K562 treated with DMSO at 1 percent for 48 hours (cell line): ENCODE measurements around the gene BAAT. TPM values are rescaled to one million over a fixed set of nuclear protein-coding genes. Genes with fewer than 3 reads are reported as not detected.

Experiments
- total RNA-seq: library from RNA; unstranded; fragments of 300-600 nt; gene quantifications from 2 replicates; pipeline ENCODE4 v1.2.3, GENCODE V29; 2022; ENCODE audit warnings: low replicate concordance; ENCODE audit errors: extremely low read depth

The BAAT gene
- total RNA-seq, result not detected in 2 replicates

DNA sequence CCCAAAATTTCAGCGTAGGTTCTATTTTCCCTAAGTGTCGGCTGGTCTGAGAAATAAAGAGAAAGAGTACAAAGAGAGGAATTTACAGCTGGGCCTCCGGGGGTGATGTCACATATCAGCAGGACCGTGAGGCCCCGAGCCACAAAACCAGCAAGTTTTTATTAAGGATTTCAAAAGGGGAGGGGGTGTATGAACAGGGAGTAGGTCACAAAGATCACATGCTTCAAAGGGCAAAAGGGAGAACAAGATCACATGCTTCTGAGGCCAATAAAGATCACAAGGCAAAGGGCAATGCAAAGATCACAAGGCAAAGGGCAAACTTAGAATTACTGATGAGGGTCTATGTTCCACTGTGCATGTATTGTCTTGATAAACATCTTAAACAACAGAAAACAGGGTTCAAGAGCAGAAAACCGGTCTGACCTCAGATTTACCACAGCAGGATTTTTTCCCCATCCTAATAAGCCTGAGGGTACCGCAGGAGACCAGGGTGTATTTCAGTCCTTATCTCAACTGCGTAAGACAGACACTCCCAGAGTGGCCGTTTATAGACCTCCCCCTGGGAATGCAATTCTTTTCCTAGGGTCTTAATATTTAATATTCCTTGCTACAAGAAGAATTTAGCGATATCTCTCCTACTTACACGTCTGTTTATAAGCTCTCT is at the start of gene BAAT:
BAAT (minus strand) TSS at position 134 of the 664 bp plus-strand sequence. CDS start 13,602 bp downstream, outside the sequence.

DNA sequence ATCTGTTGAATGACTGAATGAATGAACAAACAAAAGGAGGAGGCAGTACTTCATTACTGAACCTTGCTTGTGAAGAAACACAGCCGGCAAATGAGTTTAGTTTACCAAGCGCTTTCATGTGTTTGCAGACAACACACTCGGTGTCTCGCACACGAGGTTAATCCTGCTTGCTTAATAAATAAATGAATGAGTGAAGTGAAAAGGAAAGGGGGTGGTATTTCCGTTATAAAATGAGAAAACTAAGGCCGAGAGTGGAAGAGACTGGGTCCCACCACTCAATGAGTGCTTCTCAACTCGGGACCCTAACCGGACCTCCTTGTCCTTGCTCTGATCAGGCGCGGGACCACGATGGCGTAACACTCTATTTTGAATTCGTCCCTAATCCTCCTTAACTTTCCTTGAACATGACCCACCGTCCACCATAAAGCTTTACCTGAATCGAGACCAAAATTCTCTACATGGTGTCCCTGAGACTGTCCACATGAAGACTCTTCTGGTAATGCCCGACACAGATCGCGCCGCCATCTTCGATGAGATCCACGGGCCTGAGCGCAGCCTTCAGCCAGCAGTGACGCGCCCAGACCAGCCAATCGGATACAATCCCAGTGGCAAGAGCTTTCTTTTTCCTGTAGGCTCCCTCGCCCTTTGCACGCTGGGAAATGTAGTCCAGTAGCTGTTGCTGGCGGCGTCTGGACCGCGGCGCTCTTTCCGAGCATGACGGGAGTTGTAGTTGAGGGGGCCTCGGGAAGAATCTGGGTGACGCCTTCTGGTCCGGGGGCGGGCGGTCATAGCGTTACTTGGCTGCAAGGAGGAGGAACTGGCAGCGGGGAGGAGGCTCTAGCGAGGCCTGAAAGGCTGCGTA is 13.5 kb upstream of the BAAT start, which contains the start of the genes MRPL50 and ZNF189:
MRPL50 (minus strand) TSS at position 551 of the 862 bp plus-strand sequence; CDS start at position 525, 26 bp downstream.
ZNF189 (plus strand) TSS at position 784 of the 862 bp plus-strand sequence. CDS start 306 bp downstream, outside the sequence.

Other genes with a start within 250 kb of the BAAT start
- not detected in 2 replicates for gene MRPL50, start 13.6 kb upstream of the BAAT start, total RNA-seq
- not detected in 2 replicates for gene ZNF189, start 13.8 kb upstream of the BAAT start, total RNA-seq
- gene ALDOB, start 50.8 kb upstream of the BAAT start, total RNA-seq, result not detected in 2 replicates
- gene RNF20, start 148.8 kb upstream of the BAAT start, total RNA-seq, result not detected in 2 replicates
- gene PPP3R2, start 210.0 kb upstream of the BAAT start, total RNA-seq, result not detected in 2 replicates